Keratinocyte (primary cell): Measurements from ENCODE around the gene HSP90AA1.

Source experiments
- CTCF ChIP-seq, 3 experiments: IDR thresholded peaks in 1 of 3; conservative IDR thresholded peaks in 1 of 3; optimal IDR thresholded peaks in 1 of 3; 2 replicates in 2 of 3; 3 replicates in 1 of 3; pipeline versions ENCODE3 to v1.5.1; 2011; ENCODE audit warnings: low read length in 3 of 3, mild to moderate bottlenecking in 3 of 3, moderate library complexity in 2 of 3, control low read depth in 1 of 3, inconsistent platforms in 1 of 3; ENCODE audit not compliant: insufficient read depth in 2 of 3; ENCODE audit errors: extremely low read depth in 1 of 3
- EZH2 ChIP-seq: IDR thresholded peaks from one replicate; pipeline ENCODE4 v1.6.1; 2012; ENCODE audit warnings: inconsistent platforms, mild to moderate bottlenecking, low read length, moderate library complexity

GRCh38 chr14:102056694-102057442 is 30.0 kb downstream of the HSP90AA1 start:
- TF ChIP-seq CTCF (optimal IDR thresholded peaks at IDR 0.05 in 1 of 3, IDR thresholded peaks at IDR 0.05 in 1 of 3, conservative IDR thresholded peaks at IDR 0.05 in 1 of 3; ENCODE audit: extremely low read depth in 1 of 3, insufficient read depth in 2 of 3, low read length in 3 of 3) (no peak), EZH2 (no peak)
